RKO (cell line): ENCODE measurements around the gene NR1H2.
A peak's percentile ranks its signal among the peaks of the same experiment; 100 is the strongest.
"Not testable (repeated sequence)": the region's sequence is repeated elsewhere in the genome, so short reads cannot be mapped to it uniquely, and the experiment has no call there.

Experiments used
- DNase-seq: peaks from one replicate; pipeline ENCODE4 v3.0.0-alpha.2; 2016; ENCODE audit warnings: low spot score

NR1H2 gene

DNA sequence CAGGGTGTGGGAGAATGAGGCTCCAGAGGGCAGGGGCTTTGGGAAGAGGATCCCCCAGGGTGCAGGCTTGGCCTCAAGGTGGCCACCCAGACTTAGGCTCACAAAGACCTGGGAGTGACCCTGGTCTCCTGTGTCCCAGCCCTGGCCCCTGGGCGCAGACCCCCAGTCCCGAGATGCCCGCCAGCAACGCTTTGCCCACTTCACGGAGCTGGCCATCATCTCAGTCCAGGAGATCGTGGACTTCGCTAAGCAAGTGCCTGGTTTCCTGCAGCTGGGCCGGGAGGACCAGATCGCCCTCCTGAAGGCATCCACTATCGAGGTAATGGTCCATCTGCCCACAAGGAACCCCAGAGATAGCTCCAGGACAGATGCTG, 2.6 kb downstream of the NR1H2 start:
- DNase-seq, result no peak

DNA sequence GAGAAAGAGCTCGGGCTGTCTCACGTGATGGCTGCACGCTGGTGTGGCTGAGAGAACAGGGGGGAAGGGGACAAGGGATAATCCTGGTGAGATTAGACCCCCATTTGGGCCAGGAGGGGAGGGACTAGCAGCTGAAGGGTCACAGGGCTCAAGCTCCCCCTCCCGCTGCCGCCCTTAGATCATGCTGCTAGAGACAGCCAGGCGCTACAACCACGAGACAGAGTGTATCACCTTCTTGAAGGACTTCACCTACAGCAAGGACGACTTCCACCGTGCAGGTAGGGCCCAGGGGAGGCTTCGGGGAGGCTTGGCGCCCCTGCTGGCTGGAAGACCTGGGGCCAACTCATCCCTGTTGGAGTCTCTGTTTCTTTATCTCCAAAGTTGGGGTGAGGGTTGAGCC, 3.3 kb downstream of the NR1H2 start:
- no peak for DNase-seq

DNA sequence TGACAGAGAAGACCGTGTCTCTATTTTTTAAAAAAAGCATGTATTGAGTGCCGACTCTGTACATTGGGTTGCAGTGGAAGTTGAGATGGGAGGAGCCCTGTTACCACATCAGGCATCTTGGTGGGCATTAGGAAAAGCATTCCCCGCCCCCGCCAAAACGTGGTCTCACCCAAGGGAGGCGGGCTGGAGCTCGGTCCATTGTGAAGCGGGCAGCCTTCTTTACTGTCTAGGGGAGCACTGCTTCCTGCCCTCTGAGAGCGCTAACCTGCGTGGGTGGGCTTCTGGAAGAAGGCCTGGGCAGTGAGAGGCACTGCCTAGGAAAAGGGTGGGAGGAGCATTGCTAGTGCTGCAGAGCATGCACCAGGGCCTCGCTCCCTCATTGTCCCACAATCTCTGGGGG, 3.9 kb downstream of the NR1H2 start:
- no peak for DNase-seq

DNA sequence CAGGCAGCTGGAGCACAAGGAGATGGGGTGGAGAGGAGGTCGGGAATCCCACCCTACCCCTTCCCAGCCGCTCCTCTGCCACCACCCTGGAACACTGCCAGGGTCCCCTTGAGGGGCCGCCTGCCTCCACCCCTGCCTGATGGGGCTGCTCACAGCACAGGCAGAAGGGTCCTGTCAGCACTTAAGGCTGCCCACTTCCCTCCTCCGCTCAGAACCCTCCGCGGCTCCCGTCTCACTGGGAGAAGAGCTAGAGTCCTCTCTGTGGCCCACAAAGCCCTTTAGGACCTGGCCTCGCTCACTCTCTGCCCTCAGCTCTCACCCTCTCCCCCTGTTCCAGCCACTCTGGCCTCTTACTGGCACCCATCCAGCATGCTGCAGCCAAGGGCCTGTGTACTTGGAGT, 4.5 kb downstream of the NR1H2 start:
- no peak for DNase-seq

DNA sequence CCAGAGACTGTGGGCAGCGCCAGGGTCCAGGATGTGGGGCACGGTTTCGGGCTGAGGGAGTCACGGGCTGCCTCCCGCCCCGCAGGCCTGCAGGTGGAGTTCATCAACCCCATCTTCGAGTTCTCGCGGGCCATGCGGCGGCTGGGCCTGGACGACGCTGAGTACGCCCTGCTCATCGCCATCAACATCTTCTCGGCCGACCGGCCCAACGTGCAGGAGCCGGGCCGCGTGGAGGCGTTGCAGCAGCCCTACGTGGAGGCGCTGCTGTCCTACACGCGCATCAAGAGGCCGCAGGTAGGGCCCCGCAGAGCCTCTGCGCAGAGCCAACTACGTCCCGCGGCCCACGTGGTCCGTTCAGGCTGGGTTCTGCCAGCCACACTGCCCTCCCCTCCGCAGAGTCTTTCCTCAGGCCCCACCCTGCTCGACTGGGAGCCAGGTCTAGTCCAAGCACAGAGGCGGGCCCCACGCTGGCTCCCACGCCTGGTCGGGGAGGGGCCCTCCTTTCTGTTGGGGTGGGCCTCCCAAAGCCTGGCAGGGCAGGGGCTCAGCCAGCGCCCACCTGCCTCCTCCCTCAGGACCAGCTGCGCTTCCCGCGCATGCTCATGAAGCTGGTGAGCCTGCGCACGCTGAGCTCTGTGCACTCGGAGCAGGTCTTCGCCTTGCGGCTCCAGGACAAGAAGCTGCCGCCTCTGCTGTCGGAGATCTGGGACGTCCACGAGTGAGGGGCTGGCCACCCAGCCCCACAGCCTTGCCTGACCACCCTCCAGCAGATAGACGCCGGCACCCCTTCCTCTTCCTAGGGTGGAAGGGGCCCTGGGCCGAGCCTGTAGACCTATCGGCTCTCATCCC, 5.8 kb downstream of the NR1H2 start:
- DNase-seq, result no peak

DNA sequence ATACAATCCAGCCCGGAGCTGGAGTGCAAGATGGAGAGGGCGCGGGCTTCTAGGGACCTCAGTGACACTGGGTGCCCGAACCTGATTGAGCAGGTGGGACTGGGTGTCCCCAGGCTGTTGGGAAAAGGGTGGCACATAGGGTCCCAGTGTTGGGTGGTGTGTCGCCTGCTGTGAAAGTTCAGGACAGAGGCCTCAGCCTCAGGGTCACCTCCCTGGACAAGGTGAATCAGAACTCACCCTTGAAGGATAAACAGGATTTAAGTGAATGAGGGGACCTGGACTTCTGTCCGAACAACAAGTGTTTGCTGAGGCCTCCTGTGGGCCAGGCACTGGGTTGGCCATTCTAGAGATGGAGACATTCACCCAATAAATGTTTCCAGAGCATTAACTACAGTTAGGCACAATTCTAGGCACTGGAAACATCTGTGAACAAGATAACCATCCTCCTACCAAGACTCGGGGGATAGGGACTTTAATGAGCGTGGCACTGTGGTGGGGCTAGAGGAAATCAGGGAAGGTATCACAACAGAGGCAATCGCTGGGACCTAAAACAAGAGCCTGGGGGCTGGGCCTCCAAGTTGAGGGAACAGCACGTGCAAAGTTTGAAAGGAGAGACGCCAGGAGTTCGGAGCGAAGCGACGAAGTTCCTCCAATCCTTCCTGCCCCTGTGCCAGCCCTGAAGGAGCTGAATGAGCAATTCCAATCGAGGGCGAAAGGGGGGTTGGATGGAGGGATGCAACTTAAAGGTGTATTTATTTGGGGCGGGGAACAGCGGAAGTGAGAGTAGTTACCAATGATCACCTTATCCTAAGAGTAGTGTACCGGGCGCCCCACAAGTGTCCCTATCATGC, 7.0 kb downstream of the NR1H2 start:
- DNase-seq, result no peak

DNA sequence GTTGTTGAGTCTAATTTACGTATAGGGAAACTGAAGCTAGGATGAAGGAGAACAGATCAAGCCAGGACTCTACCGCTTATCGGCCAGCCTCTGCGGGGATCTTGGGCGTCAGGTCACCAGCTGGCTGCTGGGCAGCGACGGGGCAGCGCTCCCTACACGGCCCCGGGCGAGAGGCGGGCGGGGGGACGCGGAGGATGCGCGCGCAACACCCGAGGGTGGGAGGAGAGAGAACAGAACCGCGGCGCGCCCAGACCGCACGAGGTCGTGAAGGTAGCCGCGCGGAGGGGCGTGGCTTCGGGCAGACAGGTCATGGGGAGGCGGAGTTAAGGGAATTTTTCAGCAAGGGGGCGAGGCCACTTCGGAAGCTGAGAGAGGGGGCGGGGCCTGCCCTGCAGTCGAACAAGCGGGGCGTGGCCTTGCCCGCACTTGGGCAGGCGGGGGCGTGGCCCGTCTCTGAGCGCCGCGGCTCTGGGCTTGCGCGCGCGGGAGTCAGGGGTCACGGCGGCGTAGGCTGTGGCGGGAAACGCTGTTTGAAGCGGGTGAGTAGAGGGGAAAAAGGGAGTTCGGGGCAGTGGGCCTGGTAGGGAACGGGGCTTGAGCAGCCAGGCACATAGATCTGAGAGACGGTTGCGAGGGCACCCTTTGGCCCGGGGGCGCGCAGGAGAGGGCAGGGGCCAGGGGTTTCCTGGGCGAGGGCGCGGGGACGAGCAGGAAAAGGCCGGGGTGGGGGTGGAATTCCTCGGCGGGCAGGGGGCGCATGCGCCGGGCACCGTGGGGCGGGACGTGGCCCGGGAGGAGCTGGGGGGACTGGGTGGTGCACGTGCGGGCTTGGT, 7.8 kb downstream of the NR1H2 start, which contains the start of gene POLD1:
POLD1 (plus strand) TSS at position 496 of the 833 bp plus-strand sequence. CDS start 14,505 bp downstream, outside the sequence.
- peak; percentile 97 for DNase-seq

DNA sequence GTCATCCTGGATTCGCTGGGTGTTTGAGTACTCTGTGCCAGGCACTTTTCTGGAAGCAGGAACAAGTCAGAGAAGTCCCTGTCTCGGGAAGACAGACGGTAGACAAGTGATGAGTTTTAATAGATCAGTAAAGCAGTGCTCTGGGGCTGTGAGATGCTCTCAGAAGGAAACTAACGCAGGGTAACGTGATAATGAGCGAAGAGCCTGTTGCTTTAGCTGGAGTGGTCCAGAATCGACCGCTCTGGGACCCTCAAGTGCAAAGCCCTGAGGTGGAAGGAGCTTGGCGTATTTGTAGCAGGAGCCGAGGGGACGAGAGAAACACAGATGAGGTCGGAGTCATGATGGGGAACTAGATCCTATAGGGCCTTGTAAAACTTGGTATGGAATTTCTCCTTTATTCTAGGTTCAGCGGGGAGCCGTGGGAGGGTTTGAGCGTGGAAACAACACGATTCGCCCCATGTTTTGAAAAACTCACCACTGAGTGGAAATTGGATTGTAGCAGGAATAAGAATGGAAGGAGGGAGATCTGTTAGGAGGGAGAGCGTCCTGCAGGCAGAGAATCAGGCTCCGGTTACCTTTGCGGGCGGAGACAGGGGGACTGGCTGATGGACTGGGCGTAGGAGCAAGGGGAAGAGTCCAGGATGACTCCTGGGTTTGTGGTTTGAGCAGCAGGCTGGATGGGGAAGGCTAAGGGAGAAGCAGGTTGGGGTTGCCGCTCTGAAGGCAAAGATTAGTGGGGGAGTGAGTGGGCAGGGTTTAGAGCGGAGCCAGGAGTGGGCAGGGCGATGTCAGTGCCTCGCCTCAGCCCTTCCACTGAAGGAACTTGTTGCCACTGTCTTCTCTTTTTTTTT, 8.7 kb downstream of the NR1H2 start:
- peak; percentile 57 for DNase-seq

DNA sequence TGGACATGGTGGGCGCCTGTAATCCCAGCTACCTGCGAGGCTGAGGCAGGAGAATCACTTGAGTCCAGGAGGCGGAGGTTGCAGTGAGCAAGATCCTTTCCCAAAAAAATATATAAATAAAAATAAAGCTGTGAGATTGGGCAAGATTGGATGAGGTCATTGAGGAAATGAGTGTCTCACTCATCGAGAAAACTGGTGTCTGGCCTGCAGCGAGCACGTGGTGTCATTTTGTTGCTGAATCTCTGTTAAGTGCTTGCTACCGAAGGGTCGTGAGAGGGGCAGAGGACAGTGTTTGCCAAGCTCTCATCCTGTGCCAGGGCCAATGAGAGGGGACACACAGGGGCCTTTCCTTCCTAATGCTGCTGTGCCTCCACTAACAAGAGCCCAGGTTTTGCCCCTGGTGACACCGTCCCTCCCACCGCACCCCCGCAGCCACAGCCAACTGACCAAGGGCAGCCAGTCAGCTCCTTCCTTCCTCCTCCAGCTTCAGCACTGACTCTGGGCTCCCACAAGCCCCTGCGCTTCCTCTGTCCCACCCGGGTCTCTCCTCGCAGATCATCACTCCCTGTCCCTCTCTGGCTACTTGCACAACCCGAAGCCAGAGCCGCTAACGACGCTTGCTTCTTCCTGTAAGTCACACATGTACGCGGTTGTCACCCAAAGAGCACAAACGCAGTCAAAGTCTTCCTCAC, 11.1 kb downstream of the NR1H2 start:
- DNase-seq, result peak; percentile 55

DNA sequence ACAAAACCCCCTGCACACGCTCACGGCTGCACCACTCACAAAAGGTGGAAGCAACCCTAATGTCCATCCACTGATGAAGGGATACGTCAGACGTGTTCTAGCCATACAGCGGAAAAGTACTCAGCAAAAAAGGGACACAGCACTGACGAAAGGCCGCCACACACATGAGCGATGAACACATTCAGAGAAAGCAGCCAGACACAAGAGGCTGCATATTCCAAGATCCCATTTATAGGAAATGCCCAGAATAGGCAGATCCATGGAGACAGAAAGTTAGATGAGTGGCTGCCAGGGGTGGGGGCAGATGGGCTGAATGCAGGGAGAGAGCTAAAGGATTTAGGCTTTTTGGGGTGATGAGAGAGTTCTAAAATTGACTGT, 11.6 kb downstream of the NR1H2 start:
- DNase-seq, result no peak

DNA sequence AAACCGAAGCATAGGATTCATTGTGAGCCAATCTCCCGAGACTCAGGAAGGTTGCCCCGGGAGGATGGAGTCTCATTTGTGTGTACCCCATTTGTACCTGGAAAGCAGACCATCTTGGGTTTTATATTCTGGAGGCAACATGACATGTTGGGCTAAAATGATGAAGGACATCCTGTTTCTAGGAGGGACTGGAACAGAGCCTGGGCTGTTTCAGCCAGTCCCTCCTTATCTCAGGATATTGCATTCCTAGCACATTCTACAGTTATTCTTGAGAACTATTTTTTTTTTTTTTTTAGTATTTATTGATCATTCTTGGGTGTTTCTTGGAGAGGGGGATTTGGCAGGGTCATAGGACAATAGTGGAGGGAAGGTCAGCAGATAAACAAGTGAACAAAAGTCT, 14.0 kb downstream of the NR1H2 start:
- DNase-seq, result not testable (repeated sequence)

DNA sequence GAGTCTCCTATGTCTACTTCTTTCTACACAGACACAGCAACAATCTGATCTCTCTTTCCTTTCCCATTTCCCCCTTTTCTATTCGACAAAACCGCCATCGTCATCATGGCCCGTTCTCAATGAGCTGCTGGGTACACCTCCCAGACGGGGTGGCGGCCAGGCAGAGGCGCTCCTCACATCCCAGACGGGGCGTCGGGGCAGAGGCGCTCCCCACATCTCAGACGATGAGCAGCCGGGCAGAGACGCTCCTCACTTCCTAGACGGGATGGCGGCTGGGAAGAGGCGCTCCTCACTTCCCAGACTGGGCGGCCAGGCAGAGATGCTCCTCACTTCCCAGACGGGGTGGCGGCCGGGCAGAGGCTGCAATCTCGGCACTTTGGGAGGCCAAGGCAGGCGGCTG, 14.7 kb downstream of the NR1H2 start:
- DNase-seq, result not testable (repeated sequence)

DNA sequence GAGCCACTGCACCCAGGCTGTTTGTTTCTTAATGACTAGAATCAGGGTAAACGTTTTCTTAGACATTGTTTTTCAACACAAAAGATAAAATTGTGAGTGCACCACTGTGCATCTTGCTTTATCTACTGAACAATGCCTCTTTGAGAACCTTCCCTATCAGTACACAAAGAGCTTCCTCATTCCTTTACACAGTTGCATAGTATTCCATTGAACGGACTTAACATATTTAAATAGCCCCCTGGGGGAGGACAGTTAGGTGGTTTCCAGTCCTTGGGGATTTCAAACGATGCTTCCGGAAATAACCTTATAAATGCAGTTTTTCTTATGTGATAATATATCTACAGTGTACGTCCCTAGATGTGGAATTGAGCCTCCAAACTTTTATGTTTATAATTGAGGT, 16.5 kb downstream of the NR1H2 start:
- DNase-seq, result no peak

DNA sequence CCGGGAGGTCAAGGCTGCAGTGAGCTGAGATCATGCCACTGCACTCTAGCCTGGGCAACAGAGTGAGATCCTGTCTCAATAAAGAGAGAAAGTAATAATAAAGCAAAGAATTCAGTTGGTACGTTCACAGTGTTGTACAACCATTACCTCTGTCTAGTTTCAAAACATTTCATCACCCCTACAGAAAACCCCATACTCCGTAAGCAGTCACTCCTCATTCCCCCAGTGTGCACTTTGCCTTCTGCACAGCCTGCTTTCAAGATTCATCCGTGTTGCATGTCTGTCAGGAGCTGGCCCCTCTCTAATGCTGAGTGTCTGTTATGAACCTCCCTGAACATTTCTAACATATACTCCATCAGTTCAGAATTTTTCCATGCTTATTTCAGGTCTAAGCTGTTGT, 17.3 kb downstream of the NR1H2 start:
- no peak for DNase-seq

DNA sequence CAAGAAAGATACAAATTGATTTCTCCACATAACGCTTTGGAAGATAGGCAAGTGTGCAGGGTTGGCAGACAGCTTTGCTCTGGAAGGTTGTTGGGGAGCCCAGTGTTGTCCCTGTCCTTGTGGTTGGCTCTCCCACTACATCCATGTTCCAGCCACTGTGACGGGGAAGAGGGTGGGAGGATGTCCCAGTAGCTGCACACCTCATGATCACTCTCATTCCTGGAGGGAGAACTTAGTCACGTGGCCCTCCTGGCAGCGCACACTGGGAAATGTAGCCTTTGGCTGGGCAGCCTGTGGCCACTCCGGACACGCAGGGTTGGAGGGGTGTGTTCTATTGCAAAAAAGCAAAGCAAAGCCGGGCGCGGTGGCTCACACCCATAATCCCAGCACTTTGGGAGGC, 17.8 kb downstream of the NR1H2 start:
- DNase-seq, result no peak

DNA sequence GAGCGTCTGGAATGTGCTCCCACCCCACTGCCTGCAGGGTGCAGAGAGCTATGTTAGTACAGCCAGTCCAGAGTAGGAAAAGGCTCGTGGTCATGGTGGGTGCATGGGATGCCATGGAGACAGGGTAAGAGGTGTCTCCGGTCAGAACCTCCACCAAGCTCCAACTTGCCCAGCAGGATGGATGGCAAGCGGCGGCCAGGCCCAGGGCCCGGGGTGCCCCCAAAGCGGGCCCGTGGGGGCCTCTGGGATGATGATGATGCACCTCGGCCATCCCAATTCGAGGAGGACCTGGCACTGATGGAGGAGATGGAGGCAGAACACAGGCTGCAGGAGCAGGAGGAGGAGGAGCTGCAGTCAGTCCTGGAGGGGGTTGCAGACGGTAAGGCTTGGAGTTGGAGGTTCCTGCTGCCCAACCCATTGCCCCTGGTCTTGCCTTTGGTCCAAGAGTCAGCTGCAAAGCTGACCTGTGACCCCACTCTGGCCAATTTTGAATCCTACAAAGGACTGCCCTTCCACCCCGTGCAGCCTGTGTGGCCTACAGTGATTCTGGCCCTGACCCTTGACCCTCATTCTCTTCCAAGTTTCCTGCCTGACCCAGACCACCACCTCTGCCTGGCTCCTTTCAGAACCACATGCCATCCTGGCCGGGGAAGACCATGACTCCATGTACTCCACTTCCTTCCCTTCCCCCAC, 22.6 kb downstream of the NR1H2 start:
- no peak for DNase-seq

DNA sequence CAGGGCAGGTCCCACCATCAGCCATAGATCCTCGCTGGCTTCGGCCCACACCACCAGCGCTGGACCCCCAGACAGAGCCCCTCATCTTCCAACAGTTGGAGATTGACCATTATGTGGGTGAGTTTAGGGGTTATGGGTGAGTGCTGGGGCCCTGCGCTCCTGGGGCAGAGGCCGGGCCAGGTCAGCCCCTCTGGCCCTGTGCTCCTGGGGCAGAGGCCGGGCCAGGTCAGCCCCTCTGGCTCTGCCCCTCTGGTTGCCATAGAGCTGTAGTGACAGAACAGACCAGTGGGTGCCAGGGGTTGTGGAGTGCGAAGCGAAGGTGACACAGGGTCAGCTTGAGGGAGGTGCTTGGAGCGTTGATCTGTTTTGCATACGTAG, 23.1 kb downstream of the NR1H2 start:
- DNase-seq, result no peak

DNA sequence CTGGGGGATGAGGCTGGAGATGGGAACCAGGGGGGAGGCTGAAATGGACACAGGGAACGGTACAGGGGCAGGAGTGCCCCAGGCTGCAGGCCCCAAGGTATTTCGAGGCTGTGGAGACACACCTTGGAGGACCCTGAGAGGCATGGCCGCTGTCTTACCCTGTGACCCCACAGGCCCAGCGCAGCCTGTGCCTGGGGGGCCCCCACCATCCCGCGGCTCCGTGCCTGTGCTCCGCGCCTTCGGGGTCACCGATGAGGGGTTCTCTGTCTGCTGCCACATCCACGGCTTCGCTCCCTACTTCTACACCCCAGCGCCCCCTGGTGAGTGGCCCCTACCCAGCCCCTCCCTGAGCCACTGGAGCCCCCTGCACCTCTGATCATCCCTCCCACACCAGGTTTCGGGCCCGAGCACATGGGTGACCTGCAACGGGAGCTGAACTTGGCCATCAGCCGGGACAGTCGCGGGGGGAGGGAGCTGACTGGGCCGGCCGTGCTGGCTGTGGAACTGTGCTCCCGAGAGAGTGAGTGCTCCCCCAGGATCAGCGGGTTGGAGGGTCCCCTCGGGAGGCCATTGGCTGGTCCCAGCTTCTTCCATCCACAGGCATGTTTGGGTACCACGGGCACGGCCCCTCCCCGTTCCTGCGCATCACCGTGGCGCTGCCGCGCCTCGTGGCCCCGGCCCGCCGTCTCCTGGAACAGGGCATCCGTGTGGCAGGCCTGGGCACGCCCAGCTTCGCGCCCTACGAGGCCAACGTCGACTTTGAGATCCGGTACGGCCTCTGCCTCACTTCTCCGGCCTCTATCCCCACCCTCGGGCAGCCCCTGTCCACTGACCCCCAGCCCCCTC, 25.6 kb downstream of the NR1H2 start:
- DNase-seq, result no peak
